Pancreas (tissue), 10 donors: ENCODE measurements around the gene PTPRG. TPM values are rescaled to one million over a fixed set of nuclear protein-coding genes. Genes with fewer than 3 reads are reported as not detected.
"Not testable (repeated sequence)": the region's sequence is repeated elsewhere in the genome, so short reads cannot be mapped to it uniquely, and the experiment has no call there.

ENCODE experiments used
- ATAC-seq, 4 donors: fragments of 200-7000 bp; cut with Tn5 transposase; one replicate each; pipeline versions ENCODE4 v1.8.0 to v1.9.1; 2020; ENCODE audit warnings: mild to moderate bottlenecking in 4 of 4, moderate library complexity in 4 of 4
- DNase-seq, 6 donors: peaks; one replicate each; pipeline ENCODE4 v3.0.0-alpha.2; 2020
- FAIRE-seq: peaks from 2 replicates; lab custom pipeline; 2012; peaks lifted over from hg19 to GRCh38; lab: Jason Lieb, UNC
- H3K27ac ChIP-seq, 4 donors: fragments of 200-600 bp; sonication (generic); 1 replicate in 3 of 4; 2 replicates in 1 of 4; pipeline versions ENCODE4 v1.5.0 to v1.8.0; 2020
- H3K27me3 ChIP-seq, 4 donors: fragments of 200-600 bp; one replicate each; pipeline ENCODE4 v1.8.0; 2021
- H3K36me3 ChIP-seq, 3 donors: fragments of 200-600 bp; sonication (generic) in 1 of 3; one replicate each; pipeline versions ENCODE4 v1.5.0 to v1.8.0; 2020 to 2021
- H3K4me1 ChIP-seq, 3 donors: fragments of 200-600 bp; one replicate each; pipeline ENCODE4 v1.8.0; 2021
- H3K4me3 ChIP-seq, 4 donors: fragments of 200-600 bp; sonication (generic) in 2 of 4; one replicate each; pipeline versions ENCODE4 v1.5.0 to v1.8.0; 2020 to 2021
- H3K9me3 ChIP-seq, 4 donors: fragments of 200-600 bp; one replicate each; pipeline ENCODE4 v1.8.0; 2021
- CTCF ChIP-seq, 4 donors: fragments of 200-600 bp; sonication (generic) in 3 of 4; IDR thresholded peaks; one replicate each; pipeline versions ENCODE4 v1.5.0 to v1.8.0; 2021; ENCODE audit warnings: antibody characterized with exemption in 4 of 4
- WGBS, 2 donors: extraction: QIAGEN DNeasy Blood & Tissue Kit; methylation state at CpG; one replicate each; pipeline ENCODE4 v1.1.7; 2013; 5-methylcytosine and 5-hydroxymethylcytosine counted together
- intact Hi-C, 3 donors: fragments of 100-400 bp; cut with DNase I; formaldehyde crosslinking; loops; one replicate each; pipeline versions ENCODE4 v1.11.1 to v1.14.2; 2022
- polyA plus RNA-seq, 2 donors: library from polyadenylated mRNA; stranded (reverse); fragments of 200-250 nt; gene quantifications; one replicate each; pipeline ENCODE4 v1.2.3, GENCODE V29; 2013
- total RNA-seq, 6 donors: library from RNA; stranded (reverse); fragmentation: NEBNext Ultra II Directional in 4 of 6; extraction: Animal tissue kit (Norgen Biotek cat#: 25700) in 4 of 6; gene quantifications; one replicate each; pipeline versions ENCODE4 v1.2.1 to v1.2.4, GENCODE V29; 2021 to 2023
- donor health status: healthy with polysubstance abuse.
- donor health status: DM: no; HTN: no; CAD: no; lungs with moderate emphysema.
- donor health status: DM: no; HTN: no; CAD: no.
- donor health status: control.
- donor health status: control.
- donor health status: Bipolar disorder and iron deficiency.
- donor health status: DM: yes; HTN: yes; CAD: no.
- donor health status: DM: no; HTN: no; CAD: no.
- donor health status: DM: no; HTN: no; CAD: no.
- donor health status: DM: yes; HTN: yes; CAD: no.

Gene PTPRG
- total and polyA plus RNA-seq, 8 donors = 2.8 to 20.5 (median 9.5) TPM

GRCh38 chr3:61758839-61759238 is 197.5 kb downstream of the PTPRG start:
- ATAC-seq = no peak
- Histone ChIP-seq H3K27me3 (no peaks in the 10 kb centered on the region), H3K9me3 (no peaks in the 10 kb centered on the region), H3K27ac (no peak overlapping the region), H3K4me1 (no peaks in the 10 kb centered on the region), H3K4me3 (no peak overlapping the region), H3K36me3 (no peaks in the 10 kb centered on the region)
- DNase-seq = no peak
- 97% methylated on average over 3 of the region's 3 CpGs for WGBS, 2 donors
- no peak for TF ChIP-seq CTCF (IDR thresholded peaks at IDR 0.05)
- no peak for FAIRE-seq
- intact Hi-C loops = no loop called here

- H3K36me3 ChIP-seq, intact Hi-C loops, FAIRE-seq, H3K27ac ChIP-seq, ATAC-seq, DNase-seq, H3K27me3 ChIP-seq, H3K4me3 ChIP-seq, H3K4me1 ChIP-seq, H3K9me3 ChIP-seq: not testable (repeated sequence)
- WGBS, 2 donors = 99 to 100% methylated on average over 2 of the region's 2 CpGs
These were observed 199.4 kb downstream of the PTPRG start for GRCh38 chr3:61760783-61761182.

GRCh38 chr3:61761694-61762430 is 200.5 kb downstream of the PTPRG start:
- no peak for ATAC-seq
- WGBS, 2 donors = 87 to 89% methylated on average over 8 of the region's 8 CpGs
- DNase-seq = no peak
- Histone ChIP-seq H3K36me3 (no peaks in the 10 kb centered on the region), H3K4me3 (no peak overlapping the region), H3K27ac (no peak overlapping the region), H3K27me3 (no peaks in the 10 kb centered on the region), H3K9me3 (no peaks in the 10 kb centered on the region), H3K4me1 (no peaks in the 10 kb centered on the region)
- no peak for TF ChIP-seq CTCF (IDR thresholded peaks at IDR 0.05)
- no peak for FAIRE-seq
- intact Hi-C loops = no loop called here

GRCh38 chr3:61765157-61765876 is 203.9 kb downstream of the PTPRG start:
- 78 to 80% methylated on average over 5 of the region's 5 CpGs for WGBS, 2 donors
- no peaks in the 10 kb centered on the region for H3K36me3 ChIP-seq
- H3K27me3 ChIP-seq = no peaks in the 10 kb centered on the region
- ATAC-seq (no peak), FAIRE-seq (no peak), DNase-seq (no peak)
- H3K4me3 ChIP-seq = no peak overlapping the region
- no peaks in the 10 kb centered on the region for H3K9me3 ChIP-seq
- no peak overlapping the region for H3K27ac ChIP-seq
- TF ChIP-seq CTCF (IDR thresholded peaks at IDR 0.05) = no peak
- no peaks in the 10 kb centered on the region for H3K4me1 ChIP-seq
- intact Hi-C loops = no loop called here

- Histone ChIP-seq H3K4me1 (no peaks in the 10 kb centered on the region), H3K9me3 (no peaks in the 10 kb centered on the region), H3K4me3 (no peak overlapping the region), H3K27me3 (no peaks in the 10 kb centered on the region), H3K36me3 (no peaks in the 10 kb centered on the region), H3K27ac (no peak overlapping the region)
- no peak for TF ChIP-seq CTCF (IDR thresholded peaks at IDR 0.05)
- DNase-seq = no peak
- no peak for FAIRE-seq
- ATAC-seq = no peak
- intact Hi-C loops = no loop called here
- WGBS, 2 donors = 67 to 71% methylated on average over 4 of the region's 4 CpGs
These were observed 207.1 kb downstream of the PTPRG start for GRCh38 chr3:61768284-61769037.
